ENCODE results near the gene TOM1L1. TPM values are rescaled to one million over a fixed set of nuclear protein-coding genes. Genes with fewer than 3 reads are reported as not detected.

TOM1L1 gene
- total RNA-seq, 1 experiment from 2014 or later = 44.6 TPM

DNA sequence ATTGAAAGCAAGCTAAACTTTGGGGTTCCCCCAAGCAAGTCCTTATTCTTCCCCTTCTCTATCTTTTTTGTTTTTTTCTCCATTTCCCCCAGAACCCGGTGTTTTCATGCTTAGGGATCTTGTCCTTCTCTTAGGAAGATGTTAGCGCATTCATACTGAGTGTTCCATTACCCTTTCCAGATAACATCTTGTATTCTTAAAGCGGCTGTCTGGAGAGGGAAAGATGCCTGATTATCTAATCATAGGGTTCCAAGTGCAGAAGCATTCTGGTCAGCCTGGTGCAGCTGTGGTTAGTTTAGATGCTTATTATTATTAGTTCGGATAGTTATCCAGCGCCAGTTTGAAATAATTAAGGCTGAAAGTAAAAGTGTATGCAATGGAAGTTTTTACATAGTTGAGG is 2.0 kb downstream of the TOM1L1 start:
- no CpG with 5 or more reads among the region's 5 CpGs for WGBS (ENCODE audit: extremely low coverage, insufficient read length, low lambda C conversion rate)
- H3K79me2 ChIP-seq (ENCODE audit: insufficient read depth, low read length) = peaks cover 11% of the 10 kb centered on the region; the same call in 1 of the 2 replicates
- H3T11ph ChIP-seq (ENCODE audit: low read length) = no peak overlapping the region
- H3K23me2 ChIP-seq (ENCODE audit: insufficient read length, low read depth, low read length, poor library complexity, severe bottlenecking) = peaks cover 11% of the 10 kb centered on the region
- H2BK12ac ChIP-seq (ENCODE audit: insufficient read length, low read depth, low read length) = no peak overlapping the region
- no peaks in the 10 kb centered on the region for H3K27me3 ChIP-seq (ENCODE audit: insufficient read depth, low read length)
- peaks cover 35 to 36% (median 36%) of the 10 kb centered on the region in 3 experiments; a peak in 6 of 7 replicates for H3K36me3 Mint-ChIP-seq (ENCODE audit: insufficient read depth in 1 of 3, low read depth in 3 of 3)
- peaks cover 29 to 38% of the 10 kb centered on the region in 2 experiments for H3K4me1 Mint-ChIP-seq
- H3K4ac ChIP-seq (ENCODE audit: low read depth, low read length) = no peak overlapping the region
- H2BK5ac ChIP-seq (ENCODE audit: insufficient read length, low read length) = no peak overlapping the region
- no peak for DNase-seq
- no peak overlapping the region for H3K23ac ChIP-seq (ENCODE audit: insufficient read length, low read depth, low read length)
- H4K20me1 ChIP-seq (ENCODE audit: control insufficient read depth, insufficient read depth, insufficient read length) = no peaks in the 10 kb centered on the region
- no peak overlapping the region for H2BK20ac ChIP-seq (ENCODE audit: low read depth, low read length, poor library complexity, severe bottlenecking)
- H3K4me3 Mint-ChIP-seq = peak overlapping the region in 1 of 2 experiments; percentile 92; a peak in 2 of 5 replicates
- no peak overlapping the region for H3K14ac ChIP-seq (ENCODE audit: insufficient read depth, low read length)
- no peaks in the 10 kb centered on the region for H3K9me3 ChIP-seq (ENCODE audit: control insufficient read depth, low read depth, low read length)
- no peaks in the 10 kb centered on the region for H3K27me3 Mint-ChIP-seq (ENCODE audit: low read depth)
- no peak overlapping the region for H4K91ac ChIP-seq (ENCODE audit: insufficient read length, low read depth, low read length)
- H3K9me3 Mint-ChIP-seq = no peaks in the 10 kb centered on the region
- H3K56ac ChIP-seq (ENCODE audit: insufficient read length, low read depth, low read length) = no peak overlapping the region
- no peak overlapping the region for H3K9ac ChIP-seq (ENCODE audit: extremely low read depth, insufficient read length, low read length)
- H2BK120ac ChIP-seq (ENCODE audit: low read depth, low read length, poor library complexity, severe bottlenecking) = no peak overlapping the region
- no peaks in the 10 kb centered on the region for H3K79me1 ChIP-seq (ENCODE audit: insufficient read depth, low read depth, low read length, poor library complexity, severe bottlenecking)
- H3K27ac ChIP-seq (ENCODE audit: insufficient read length, low read depth, low read length) = no peak overlapping the region
- H3K4me1 ChIP-seq (ENCODE audit: insufficient read depth, low read length) = peaks cover 3% of the 10 kb centered on the region; the same call in 1 of the 2 replicates
- peak overlapping the region in 1 of 3 experiments; percentile 8; a peak in 1 of 7 replicates for H3K27ac Mint-ChIP-seq
- H2BK15ac ChIP-seq (ENCODE audit: low read depth, low read length) = no peak overlapping the region
- H3K4me2 ChIP-seq (ENCODE audit: insufficient read depth, insufficient read length, low read length) = no peak overlapping the region
- no peak overlapping the region for H4K8ac ChIP-seq (replicated peaks; ENCODE audit: insufficient read length, low read depth, low read length)
- H4K5ac ChIP-seq (ENCODE audit: insufficient read length, low read depth, low read length) = no peak overlapping the region
- no peak overlapping the region for H3K18ac ChIP-seq (ENCODE audit: insufficient read length, low read depth, low read length)
- no peak overlapping the region for H2AFZ ChIP-seq (ENCODE audit: low read length)
- no peak overlapping the region for H2AK5ac ChIP-seq (ENCODE audit: insufficient read length, low read length)
- TF ChIP-seq, protein P1, sequence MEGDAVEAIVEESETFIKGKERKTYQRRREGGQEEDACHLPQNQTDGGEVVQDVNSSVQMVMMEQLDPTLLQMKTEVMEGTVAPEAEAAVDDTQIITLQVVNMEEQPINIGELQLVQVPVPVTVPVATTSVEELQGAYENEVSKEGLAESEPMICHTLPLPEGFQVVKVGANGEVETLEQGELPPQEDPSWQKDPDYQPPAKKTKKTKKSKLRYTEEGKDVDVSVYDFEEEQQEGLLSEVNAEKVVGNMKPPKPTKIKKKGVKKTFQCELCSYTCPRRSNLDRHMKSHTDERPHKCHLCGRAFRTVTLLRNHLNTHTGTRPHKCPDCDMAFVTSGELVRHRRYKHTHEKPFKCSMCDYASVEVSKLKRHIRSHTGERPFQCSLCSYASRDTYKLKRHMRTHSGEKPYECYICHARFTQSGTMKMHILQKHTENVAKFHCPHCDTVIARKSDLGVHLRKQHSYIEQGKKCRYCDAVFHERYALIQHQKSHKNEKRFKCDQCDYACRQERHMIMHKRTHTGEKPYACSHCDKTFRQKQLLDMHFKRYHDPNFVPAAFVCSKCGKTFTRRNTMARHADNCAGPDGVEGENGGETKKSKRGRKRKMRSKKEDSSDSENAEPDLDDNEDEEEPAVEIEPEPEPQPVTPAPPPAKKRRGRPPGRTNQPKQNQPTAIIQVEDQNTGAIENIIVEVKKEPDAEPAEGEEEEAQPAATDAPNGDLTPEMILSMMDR (conservative IDR thresholded peaks at IDR 0.05) = no peak
